GM19467 (cell line): ENCODE measurements around the gene MARK1.
"Not testable (repeated sequence)": the region's sequence is repeated elsewhere in the genome, so short reads cannot be mapped to it uniquely, and the experiment has no call there.

Experiments used
- ATAC-seq: cut with Tn5 transposase; IDR thresholded peaks from one replicate; pipeline ENCODE4 v1.9.1; 2021; ENCODE audit warnings: mild to moderate bottlenecking, moderate library complexity; ENCODE audit not compliant: unreplicated experiment

The MARK1 gene

DNA sequence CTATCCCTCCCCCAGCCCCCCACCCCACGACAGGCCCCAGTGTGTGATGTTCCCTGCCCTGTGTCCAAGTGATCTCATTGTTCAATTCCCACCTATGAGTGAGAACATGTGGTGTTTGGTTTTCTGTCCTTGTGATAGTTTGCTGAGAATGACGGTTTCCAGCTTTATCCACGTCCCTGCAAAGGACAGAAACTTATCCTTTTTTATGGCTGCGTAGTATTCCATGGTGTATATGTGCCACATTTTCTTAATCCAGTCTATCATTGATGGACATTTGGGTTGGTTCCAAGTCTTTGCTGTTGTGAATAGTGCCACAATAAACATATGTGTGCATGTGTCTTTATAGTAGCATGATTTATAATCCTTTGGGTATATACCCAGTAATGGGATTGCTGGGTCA, 77.7 kb downstream of the MARK1 start:
- ATAC-seq: not testable (repeated sequence)

DNA sequence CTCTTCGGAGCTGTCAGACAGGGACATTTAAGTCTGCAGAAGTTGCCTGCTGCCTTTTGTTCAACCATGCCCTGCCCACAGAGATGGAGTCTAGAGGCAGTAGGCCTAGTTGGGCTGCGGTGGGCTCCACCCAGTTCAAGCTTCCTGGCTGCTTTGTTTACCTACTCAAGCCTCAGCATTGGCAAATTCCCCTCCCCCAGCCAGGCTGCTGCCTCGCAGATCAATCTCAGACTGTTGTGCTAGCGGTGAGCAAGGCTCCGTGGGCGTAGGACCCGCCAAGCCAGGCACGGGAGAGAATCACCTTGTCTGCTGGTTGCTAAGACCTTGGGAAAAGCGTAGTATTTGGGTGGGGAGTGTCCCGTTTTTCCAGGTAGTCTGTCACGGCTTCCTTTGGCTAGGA, 83.2 kb downstream of the MARK1 start:
- not testable (repeated sequence) for ATAC-seq

DNA sequence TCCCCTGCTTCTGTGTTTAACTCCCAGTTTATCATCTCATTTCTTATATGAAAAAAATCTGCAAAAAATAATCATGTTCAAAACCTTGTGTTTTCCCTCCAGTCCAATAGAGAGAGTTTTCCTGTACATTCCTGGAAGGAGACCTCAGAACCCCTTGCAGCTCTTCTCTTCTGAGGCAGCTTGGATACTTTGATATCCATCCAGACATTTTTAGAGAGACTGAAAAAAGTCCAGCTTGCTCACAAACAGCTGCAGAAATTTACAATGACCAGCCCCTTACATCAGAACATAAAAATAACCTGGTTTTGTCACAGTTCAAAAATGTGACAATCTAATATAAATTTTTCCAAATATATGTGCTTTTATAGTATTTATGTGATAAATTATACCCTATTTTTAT, 88.9 kb downstream of the MARK1 start:
- ATAC-seq: no peak

DNA sequence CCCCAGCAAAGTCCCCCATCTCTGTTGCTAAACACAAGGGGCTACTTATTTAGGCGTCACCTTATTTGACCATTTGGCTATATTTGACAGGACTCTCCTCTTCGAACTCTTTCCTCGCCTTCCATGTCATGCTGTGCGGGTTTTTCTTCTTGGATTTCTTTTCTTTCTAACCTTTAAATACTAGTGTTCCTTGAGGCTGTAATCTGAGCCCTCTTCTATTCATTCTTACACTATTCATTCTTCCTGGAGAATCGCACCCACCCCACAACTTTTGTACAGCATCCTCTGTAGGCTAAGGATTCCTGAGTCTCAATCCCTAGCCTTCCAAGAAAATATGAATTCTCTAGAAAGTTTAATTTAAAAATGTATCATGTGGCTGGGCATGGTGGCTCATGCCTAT, 100.5 kb downstream of the MARK1 start:
- no peak for ATAC-seq

DNA sequence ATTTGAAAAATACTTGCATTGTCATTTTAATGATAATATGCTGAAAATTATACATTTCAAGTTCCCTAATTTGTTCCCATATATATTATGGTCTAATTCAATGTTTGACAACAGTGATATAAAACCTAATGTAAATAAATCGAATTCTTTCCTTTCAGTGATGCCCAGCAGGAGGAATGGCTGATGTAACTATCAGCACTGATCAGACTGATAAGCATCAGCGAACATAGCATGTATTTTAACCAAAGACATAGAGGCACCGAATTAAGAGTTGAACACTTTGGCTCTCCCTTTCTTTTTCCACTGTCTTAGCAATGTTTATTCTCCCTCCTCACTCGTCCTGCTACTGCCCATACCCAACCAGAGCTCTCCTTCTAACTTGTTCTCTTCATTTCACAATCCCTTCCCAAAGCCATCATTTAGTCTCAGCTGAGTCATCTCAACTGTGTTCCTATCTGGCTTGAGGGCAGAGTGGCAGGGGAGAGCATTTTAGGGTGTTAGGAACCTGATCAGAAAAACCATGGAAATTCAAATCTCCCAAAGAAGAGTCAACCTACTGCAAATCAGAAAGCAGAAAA, 103.4 kb downstream of the MARK1 start:
- ATAC-seq: no peak

DNA sequence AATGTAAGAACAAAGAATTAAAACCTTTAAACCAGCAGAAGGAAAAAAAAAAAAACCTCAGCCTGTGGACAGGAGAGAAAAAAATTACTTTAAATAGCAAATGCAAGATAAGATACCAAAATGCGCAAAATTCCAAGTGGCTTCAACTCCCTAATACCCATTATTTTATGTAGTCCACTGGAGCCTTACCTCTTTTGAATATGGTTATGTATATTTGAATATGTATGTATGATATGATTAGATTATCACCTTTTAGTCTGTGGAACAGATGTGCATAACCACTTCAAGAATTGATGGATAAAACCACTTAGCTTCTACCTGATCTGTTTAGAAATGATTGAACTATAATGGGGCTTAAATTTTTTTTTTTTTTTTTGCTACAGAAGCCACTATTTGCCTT, 109.8 kb downstream of the MARK1 start:
- ATAC-seq: no peak

DNA sequence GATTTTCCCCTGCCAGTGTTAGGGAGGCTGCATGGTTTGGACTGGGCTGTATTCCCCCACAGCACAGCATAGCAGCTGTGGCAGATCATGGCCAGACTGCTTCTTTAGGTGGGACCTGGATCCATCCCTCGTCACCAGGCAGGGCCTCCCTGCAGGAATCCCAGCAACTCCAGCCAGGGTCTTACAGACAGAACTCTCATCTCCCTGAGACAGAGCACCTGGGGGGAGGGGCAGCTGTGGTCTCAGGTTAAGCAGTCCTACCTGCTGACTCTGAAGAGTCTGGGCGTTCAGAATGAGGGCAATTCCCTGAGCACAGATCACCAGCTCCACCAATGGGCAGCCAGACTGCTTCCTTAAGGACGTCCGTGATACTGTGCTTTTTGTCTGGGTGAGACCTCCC, 114.3 kb downstream of the MARK1 start:
- ATAC-seq: no peak

DNA sequence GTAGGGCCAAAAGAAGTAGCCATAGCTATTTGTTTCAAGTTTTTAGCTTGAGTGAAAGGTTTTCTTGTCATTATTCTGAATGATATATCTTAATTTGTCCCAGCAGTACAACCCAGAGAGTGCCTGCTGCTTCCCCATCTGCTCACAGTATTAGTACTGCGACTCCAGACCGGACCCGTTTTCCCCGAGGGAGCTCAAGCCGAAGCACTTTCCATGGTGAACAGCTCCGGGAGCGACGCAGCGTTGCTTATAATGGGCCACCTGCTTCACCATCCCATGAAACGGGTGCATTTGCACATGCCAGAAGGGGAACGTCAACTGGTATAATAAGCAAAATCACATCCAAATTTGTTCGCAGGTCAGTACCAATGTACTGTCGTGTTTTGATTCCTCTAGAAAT, 125.1 kb downstream of the MARK1 start:
- no peak for ATAC-seq

DNA sequence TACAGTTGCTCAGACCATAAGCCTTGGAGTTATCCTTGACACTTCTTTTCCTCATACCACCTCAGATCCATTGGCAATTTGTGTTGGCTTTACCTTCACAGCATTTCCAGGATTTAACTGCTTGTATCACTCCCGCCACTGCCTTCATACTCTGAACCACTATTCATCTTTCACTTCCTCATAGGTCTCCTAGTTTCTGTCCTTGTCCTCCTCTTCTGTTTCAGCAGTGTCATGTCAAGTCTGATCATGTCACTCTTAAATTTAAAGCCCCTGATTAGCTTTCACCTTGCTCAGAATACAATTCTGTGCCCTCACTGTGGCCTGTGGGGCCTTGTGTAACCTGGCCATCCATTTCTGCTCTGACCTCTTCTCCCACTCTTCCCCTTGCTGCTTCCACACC, 127.6 kb downstream of the MARK1 start:
- peak; percentile 71 for ATAC-seq

DNA sequence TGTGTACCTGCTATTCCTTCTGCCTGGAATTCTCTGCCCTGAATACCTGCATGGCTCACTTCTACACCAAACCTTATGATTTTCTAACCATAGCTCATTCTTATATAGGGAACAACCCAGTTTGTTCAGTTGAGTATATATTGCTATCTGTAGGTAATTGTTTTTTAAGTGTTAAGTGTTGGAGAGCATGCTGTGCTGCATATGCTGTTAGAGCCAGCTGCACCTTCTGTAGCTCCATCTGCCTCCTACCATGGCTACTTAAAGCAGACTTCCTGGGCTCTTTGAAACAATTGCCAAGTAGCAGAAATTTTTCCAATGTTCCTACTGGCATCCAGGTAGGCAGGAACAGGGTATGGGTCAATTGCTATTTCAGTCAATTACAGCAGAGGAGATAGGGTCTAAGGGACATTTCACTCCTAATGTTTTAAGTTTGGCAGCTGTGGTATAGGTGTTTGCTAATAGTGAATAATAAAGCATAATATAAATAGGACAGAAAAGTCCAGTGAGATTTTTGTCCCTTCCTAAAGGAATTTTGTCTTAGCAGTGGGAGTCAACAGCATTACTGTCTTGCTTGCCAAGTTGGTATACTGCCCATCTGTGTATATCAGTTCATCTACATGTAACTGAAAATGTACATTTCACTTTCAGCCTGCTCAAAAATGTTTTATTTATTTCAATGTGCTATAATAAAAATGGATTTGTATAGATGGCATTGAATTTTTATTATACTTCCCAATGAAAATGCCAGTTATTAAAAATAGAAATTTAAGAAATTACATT, 128.2 kb downstream of the MARK1 start:
- peak; percentile 35 for ATAC-seq

DNA sequence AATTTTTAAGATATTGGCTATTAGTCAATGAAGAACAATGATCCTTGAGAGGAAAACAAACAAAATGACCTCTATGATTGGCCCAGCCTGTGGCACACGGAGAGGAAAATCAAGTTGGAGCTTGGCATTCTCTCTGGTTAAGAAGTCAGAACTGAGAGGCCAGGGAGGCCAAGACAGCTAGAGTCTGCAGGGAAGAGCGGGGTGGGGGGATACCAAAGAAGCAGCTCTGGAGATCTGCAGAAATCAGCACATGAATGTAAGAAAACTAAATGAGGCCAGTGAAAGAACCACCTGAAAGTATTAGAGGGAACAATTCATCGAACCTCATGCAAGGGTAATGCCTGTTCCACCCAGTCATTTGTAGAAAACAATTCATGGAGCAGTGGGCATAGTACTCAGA, 138.4 kb downstream of the MARK1 start:
- no peak for ATAC-seq

DNA sequence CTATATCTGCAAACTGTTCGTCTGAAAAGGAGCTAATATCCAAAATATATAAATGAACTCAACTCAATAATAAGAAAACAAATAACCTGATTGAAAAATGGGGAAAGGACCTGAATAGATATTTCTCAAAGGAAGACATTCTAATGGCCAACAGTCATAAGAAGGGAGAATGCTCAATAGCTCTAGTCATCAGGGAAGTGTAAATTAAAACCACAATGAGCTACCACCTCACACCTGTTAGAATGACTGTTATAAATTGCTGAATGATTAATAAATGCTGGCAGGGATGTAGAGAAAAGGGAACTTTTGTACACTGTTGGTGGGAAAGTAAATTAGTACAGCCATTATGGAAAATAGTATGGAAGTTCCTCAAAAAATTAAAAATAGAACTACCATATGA, 141.1 kb downstream of the MARK1 start:
- ATAC-seq: no peak

DNA sequence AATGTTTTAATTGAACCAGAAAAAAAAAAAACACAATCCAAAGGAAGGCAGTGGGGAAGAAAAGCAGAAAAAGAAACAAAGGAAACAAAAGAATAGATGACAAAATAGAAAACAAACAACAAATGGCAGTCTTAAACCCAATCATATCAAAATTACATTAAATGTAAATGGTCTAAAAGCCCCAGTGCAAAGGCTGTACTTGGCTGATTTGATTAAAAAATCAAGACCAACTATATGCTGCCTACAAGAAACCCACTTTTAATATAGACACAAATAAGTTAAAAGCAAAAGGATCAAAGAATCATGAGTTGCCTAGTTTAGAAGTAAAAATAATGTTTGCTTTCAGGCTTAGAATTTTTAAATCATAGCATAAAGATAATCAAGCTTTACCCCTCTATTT, 142.4 kb downstream of the MARK1 start:
- ATAC-seq: no peak

DNA sequence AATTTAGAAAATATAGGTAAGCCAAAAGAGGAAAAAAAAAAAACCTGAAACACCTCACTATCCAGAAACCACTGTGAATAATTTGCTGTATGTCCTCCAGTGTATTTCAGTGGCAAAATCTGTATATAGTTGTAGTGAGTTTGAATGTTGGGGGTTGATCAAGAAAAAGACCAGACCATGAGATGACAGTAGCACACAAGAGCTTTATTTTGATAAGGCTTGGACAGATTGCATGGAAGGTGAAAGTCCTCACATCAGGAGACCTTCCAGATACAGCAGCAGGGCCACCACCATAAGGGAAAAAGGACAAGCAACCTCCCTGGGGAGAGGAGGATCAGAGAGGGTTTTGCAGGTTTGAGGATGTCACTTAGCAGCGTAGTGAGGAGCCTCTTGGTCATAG, 146.0 kb downstream of the MARK1 start:
- no peak for ATAC-seq

DNA sequence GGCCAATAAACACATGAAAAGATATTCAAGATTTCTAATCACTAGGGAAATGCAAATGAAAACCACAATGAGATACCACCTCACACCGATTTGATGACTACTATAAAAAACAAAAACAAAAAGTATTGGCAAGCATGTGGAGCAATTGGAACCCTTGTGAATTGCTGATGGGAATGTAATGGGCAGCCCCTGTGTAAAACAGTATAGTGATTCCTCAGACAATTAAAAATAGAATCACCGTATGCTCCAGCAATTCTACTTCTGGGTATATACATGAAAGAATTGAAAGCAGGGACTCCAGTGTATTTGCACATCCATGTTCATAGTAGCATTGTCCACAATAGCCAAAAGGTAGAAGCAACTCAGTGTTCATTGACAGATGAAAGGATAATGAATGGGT, 149.3 kb downstream of the MARK1 start:
- no peak for ATAC-seq

DNA sequence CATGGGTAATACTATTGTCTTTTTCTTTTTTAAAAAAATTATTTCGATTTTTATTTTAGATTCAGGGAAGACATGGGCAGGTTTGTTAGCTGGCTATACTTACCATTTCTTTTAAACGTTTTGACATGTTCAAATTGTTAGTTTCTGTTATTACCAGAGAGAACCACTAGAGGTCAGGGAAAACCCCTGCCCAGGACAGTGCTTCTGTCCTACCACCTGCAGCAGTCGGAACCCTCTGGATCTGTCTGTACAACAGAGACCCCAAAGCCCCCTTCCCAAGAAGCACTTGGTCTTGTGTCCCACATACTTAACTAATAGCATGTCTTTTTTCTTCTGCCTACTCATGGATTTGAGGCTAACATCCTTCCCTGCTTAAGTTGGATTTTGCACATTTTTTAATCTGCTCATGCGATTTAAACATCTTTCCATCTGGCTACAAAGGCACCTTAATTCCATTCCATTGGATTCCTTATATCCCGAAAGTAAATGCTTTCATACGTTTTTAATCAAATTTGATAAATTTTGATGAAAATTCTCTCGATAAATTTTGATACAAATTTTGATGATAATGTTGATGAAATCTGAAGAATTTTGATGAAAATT, 152.2 kb downstream of the MARK1 start:
- ATAC-seq: peak; percentile 85

DNA sequence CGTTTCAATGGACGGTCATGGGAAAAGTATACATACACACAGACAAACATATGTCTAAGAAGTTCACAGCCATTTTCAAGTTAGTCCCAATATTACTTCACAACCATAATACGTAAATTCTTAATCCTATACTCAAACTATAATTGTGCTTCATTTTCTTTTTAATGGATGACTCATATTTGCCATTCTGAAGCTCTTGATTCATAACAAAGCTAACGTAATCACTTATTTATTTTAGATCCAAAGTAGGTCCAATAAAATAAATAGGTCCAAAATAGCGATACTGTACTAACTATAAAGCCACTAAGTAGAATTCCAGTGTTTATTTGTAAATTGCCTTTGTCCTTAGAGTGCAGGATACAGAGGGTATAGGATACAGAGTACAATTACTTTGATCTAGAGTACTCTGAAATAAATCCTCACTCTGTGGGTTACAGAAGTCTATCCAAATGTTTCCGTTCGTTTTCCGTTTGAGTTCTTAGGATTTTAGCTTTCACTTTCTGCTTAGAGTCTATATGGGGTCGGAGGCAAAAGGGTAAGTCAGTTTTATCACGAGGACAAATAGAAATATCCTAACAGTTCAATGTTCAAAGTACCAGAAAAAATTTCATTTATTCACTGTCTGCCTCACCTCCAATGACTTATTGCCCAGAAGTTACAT, 153.4 kb downstream of the MARK1 start:
- no peak for ATAC-seq

DNA sequence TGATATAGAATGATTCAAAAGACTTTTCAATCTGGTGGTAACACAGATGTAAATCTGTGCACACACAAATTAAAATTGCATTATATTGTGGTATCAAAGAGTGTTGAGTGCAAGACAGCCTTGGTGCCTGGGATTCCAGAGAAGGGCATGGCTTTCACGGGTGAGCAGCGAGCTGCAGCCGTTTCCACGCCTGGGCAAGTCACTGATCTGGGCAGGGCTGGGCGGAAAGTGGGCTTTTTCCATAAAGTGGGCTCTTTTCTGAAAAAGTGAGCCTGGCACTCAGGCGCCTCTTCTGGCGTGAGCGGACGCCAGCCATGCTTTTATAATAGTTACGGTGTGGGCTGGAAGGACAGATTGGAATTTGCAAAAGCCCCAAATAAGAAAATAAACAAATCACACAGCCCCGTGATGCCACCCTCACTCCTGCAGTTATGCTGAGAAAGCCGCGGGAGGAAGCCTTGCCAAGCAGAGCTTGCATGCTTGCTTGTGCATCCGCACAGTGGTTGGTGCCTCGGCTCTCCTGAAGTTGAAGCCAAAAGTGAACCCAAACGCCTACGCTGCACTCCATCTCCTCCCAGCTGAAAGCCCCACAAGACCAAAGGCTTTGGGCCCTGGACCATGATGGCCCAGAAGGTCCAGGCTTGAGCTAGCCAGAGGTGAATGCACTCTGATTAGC, 155.1 kb downstream of the MARK1 start:
- ATAC-seq: no peak

DNA sequence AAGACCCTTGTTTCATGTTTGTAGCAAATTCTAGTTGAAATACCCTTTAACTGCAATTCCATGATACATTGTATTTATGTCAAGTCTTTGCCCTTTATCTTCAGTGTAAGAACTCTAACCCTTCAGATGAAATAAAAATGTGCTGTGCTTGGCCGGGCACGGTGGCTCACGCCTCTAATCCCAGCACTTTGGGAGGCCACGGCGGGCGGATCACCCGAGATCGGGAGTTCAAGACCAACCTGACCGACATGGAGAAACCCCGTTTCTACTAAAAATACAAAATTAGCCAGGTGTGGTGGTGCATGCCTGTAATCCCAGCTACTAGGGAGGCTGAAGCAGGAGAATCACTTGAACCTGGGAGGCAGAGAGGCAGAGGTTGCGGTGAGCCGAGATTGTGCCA, 155.8 kb downstream of the MARK1 start:
- not testable (repeated sequence) for ATAC-seq

DNA sequence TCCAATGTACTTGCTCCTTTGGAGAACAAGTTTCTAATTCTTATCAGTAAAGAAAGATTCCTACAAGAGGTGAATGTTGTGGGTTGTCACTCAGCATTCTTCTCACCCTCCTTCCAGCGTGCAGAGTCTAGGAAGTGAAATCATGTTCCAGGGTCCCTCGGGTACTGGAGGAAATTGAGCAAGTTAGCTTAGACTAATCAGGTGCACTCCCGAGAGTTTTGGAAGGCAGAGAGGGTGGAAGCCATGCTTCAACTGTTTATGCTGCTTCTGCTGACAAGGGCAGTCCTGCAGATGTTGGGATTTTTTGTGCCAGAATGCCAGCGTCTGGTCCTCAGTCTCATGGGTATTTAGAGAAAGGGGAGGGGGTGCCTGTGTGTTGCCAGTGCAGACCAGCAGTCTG, 157.0 kb downstream of the MARK1 start:
- no peak for ATAC-seq

DNA sequence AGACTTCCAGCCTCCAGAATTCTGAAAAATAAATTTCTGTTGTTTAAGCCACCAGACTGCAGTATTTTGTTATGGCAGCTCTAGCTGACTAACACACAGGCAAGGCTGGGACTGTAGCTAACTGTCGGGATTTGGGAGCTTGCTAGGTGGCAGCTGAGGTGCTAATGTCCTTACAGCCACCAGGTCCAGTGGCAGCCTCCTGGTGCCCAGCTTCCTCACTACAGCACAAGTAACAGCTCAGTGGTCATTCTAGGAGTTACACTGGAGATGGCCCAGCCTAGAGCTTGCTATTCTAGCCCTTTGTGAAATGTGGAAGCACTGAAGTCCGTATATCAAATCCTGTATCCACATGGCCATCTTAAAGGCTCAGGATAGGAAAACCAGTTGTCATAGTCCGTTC, 157.9 kb downstream of the MARK1 start:
- no peak for ATAC-seq
